ENCODE measurements around the gene SERPINA12. TPM values are rescaled to one million over a fixed set of nuclear protein-coding genes. Genes with fewer than 3 reads are reported as not detected.

SERPINA12 gene
- total and polyA plus RNA-seq, 12 donors, result not detected

DNA sequence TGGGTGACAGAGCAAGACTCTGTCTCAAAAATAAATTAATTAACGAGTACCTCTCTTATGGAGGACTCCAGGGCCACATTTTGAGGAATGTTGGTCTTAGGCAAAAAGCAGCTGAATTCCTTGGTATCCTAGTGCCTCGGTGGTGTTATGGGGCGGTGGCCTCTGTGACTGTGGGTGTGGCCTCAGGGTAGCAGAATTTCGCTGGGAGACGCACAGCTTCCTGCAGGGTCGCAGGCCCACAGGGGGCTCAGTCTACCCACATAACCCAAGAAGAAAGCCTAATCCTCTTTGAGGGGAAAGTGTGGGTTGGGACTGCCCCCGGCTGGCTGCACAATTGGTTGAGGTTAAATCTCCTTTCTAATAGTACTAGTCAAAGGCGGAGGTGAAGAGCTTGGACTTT is 40.8 kb upstream of the SERPINA12 start:
- Histone ChIP-seq H3K27ac (no peak overlapping the region), H3K36me3 (replicated peaks in 1 of 2) (no peaks in the 10 kb centered on the region), H3K4me1 (replicated peaks in 1 of 2) (no peaks in the 10 kb centered on the region), H3K27me3 (no peaks in the 10 kb centered on the region), H3K4me3 (no peak overlapping the region), H3K9me3 (replicated peaks in 1 of 3) (no peaks in the 10 kb centered on the region)
- TF ChIP-seq, protein P1, sequence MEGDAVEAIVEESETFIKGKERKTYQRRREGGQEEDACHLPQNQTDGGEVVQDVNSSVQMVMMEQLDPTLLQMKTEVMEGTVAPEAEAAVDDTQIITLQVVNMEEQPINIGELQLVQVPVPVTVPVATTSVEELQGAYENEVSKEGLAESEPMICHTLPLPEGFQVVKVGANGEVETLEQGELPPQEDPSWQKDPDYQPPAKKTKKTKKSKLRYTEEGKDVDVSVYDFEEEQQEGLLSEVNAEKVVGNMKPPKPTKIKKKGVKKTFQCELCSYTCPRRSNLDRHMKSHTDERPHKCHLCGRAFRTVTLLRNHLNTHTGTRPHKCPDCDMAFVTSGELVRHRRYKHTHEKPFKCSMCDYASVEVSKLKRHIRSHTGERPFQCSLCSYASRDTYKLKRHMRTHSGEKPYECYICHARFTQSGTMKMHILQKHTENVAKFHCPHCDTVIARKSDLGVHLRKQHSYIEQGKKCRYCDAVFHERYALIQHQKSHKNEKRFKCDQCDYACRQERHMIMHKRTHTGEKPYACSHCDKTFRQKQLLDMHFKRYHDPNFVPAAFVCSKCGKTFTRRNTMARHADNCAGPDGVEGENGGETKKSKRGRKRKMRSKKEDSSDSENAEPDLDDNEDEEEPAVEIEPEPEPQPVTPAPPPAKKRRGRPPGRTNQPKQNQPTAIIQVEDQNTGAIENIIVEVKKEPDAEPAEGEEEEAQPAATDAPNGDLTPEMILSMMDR (IDR thresholded peaks at IDR 0.05), result no peak
- no peak for TF ChIP-seq POLR2A (IDR thresholded peaks at IDR 0.05)
- WGBS, 4 donors, result 62 to 66% (median 65%) methylated on average over 6 to 8 of the region's 8 CpGs
- DNase-seq, result peak in 1 of 7 donors; percentile 25
- intact Hi-C loops (cut with DNase I), result no loop called here

DNA sequence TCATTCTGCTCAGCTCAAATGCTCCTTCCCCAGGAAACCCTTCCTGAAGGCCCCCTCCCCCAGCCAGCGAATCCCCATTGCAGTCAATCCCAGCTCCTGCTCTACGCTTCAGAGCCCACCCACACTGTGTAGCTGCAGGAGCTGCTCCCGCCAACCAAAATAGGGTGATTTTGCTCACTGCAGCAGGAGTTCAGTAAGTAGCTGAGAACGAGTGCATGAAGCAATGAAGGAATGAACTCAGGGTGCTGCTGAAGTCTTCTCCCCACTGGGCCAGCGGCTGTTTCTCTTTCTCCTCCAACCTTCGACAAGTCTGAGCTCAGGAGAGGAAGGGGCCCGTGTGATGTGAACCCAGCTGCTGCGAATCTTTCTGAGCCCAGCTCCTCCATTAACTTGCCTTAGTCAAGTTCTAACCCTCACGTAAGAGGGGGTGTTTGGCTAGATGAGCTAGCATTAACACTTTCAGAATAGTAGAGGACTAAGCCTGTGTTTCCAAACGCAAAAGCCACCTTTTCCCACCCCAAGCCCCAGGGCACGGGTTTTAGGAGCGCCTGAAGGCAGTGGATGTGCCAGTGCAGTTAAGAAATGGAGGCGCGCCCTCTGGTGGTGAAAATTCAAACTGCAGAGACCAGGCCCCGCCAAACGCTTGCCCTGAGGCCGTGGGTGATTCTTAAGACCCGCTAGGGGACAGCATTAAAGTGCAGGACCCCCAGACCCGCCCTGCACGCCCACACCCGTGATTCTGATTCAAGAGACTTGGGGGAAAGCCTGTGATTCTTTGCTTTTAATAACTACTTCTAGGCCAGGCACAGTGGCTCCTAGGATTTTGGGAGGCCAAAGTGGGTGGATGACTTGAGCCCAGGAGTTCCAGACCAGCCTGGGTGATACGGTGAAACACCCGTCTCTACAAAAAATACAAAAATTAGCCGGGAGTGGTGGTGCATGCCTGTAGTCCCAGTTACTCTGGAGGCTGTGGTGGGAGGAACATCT is 40.0 kb upstream of the SERPINA12 start:
- H3K4me3 ChIP-seq, result no peak overlapping the region
- no peak overlapping the region for H3K27ac ChIP-seq
- H3K27me3 ChIP-seq, result no peaks in the 10 kb centered on the region
- DNase-seq, result peak; percentile 29 to 76 (median 60)
- WGBS, 4 donors, result 22 to 42% (median 27%) methylated on average over 13 to 24 of the region's 24 CpGs
- no peaks in the 10 kb centered on the region for H3K4me1 ChIP-seq (replicated peaks in 1 of 2)
- TF ChIP-seq, protein P1 (IDR thresholded peaks at IDR 0.05), result peak; percentile 60 to 93 (median 73)
- TF ChIP-seq POLR2A (IDR thresholded peaks at IDR 0.05), result no peak
- intact Hi-C loops (cut with DNase I), result loop anchor here in 1 of 2 donors (5.0 to 10.0 kb wide), 2 partner anchors 112 to 136 kb away; no protein-coding TSS in a partner anchor
- no peaks in the 10 kb centered on the region for H3K9me3 ChIP-seq (replicated peaks in 1 of 3)
- no peaks in the 10 kb centered on the region for H3K36me3 ChIP-seq (replicated peaks in 1 of 2)

DNA sequence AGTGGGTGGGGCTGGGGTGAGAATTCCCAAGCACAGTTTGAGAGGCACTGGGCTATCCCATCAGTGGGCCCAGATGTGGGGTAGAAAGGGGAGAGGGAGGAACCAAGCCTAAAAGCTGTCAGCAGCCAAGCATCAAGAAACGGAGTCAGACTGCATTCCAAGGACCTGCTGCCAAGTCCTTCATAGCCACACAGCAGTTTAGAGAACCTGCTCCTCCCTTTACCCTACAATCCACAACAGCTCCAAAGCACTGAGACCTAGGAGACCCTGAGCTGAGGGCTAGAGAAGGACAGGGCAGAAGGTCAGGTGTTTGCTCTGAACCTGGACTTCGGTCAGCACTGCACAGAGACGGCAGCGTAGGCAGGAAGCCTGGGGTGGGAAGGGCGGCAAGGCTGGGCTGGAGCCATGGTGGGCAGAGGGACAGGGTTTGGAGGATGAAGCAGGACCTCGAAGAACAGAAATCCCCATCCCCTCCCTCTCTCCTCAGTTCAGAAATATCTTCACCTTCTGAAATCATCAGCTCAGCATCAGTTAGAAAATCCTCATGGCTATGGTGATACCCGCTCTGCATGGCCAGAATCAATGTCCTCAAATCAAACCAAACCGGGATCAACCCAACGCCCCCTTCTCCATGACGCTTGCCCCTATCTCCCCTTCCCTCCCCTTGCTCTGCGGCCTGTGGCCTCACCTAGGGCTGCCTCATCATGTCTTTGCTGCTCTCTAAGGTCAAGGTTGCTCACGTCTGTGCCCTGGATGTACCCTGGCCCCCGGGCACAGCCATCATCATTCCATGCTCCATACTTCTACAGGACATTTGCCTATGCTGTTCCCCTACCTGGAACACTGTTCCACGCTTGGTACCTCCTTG is 39.1 kb upstream of the SERPINA12 start:
- 80 to 86% (median 82%) methylated on average over 14 of the region's 14 CpGs for WGBS, 4 donors
- intact Hi-C loops (cut with DNase I), result loop anchor here in 1 of 2 donors (5.0 to 10.0 kb wide), 2 partner anchors 111 to 136 kb away; no protein-coding TSS in a partner anchor
- Histone ChIP-seq H3K4me3 (no peak overlapping the region), H3K27ac (no peak overlapping the region), H3K4me1 (replicated peaks in 1 of 2) (no peaks in the 10 kb centered on the region), H3K36me3 (replicated peaks in 1 of 2) (no peaks in the 10 kb centered on the region), H3K27me3 (no peaks in the 10 kb centered on the region), H3K9me3 (replicated peaks in 1 of 3) (no peaks in the 10 kb centered on the region)
- no peak for TF ChIP-seq POLR2A (IDR thresholded peaks at IDR 0.05)
- TF ChIP-seq, protein P1 (IDR thresholded peaks at IDR 0.05), result no peak
- no peak for DNase-seq

DNA sequence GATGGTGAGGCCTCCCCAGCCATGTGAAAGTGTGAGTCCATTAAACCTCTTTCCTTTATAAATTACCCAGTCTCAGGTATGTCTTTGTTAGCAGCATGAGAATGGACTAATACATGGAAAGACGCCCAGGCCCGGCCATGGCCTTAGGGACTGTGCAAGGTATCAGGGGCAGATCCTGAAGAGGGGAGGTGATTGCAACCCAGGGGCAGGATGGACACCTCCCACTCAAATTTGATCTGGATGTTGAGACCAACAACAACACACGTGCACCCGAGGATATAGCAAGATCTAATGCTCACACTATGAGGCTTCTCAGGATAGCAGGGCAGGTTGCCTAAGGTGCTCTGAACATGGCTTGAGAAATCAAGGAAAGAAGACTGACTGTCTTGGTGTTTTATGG is 38.5 kb upstream of the SERPINA12 start:
- no peak overlapping the region for H3K4me3 ChIP-seq
- no peaks in the 10 kb centered on the region for H3K4me1 ChIP-seq (replicated peaks in 1 of 2)
- WGBS, 4 donors, result 60 to 84% (median 73%) methylated on average over 4 of the region's 4 CpGs
- no peaks in the 10 kb centered on the region for H3K36me3 ChIP-seq (replicated peaks in 1 of 2)
- H3K27me3 ChIP-seq, result no peaks in the 10 kb centered on the region
- no peak for DNase-seq
- H3K27ac ChIP-seq, result no peak overlapping the region
- TF ChIP-seq, protein P1 (IDR thresholded peaks at IDR 0.05), result no peak
- no peak for TF ChIP-seq POLR2A (IDR thresholded peaks at IDR 0.05)
- intact Hi-C loops (cut with DNase I), result loop anchor here in 1 of 2 donors (5.0 to 10.0 kb wide), 2 partner anchors 110 to 137 kb away; no protein-coding TSS in a partner anchor
- no peaks in the 10 kb centered on the region for H3K9me3 ChIP-seq (replicated peaks in 1 of 3)
